Fibroblast of lung (primary cell): ENCODE results near the gene ABCG5.

Experiments
- CTCF ChIP-seq, 2 donors: IDR thresholded peaks in 1 of 2; conservative IDR thresholded peaks in 1 of 2; 1 replicate in 1 of 2; 2 replicates in 1 of 2; pipeline ENCODE4 v1.5.1; 2011 to 2012; ENCODE audit warnings: low read length in 2 of 2, control low read depth in 1 of 2, inconsistent platforms in 1 of 2, low read depth in 1 of 2, mild to moderate bottlenecking in 1 of 2
- EZH2 ChIP-seq: IDR thresholded peaks from 2 replicates; pipeline ENCODE4 v1.5.1; 2012; ENCODE audit warnings: low read length, control low read depth, mild to moderate bottlenecking; ENCODE audit errors: missing control alignments

- no peak for TF ChIP-seq CTCF (conservative IDR thresholded peaks at IDR 0.05 in 1 of 2, IDR thresholded peaks at IDR 0.05 in 1 of 2; ENCODE audit: low read depth in 1 of 2, low read length in 2 of 2)
- TF ChIP-seq EZH2, result no peak
Measured at GRCh38 chr2:43812947-43813346, 25.7 kb downstream of the ABCG5 start.
